Body of pancreas (tissue), 4 donors: ENCODE results near the gene CEMIP2.

ENCODE experiments used
- POLR2A ChIP-seq, 3 donors: fragments of 450-650 bp; IDR thresholded peaks; one replicate each; pipeline ENCODE4 v1.6.1; 2016; ENCODE audit warnings: antibody characterized with exemption in 3 of 3, mild to moderate bottlenecking in 2 of 3
- TF ChIP-seq, protein P1 (sequence below), 7 experiments: fragments of 450-650 bp in 4 of 7; fragments of 200-600 bp in 3 of 7; sonication (generic) in 3 of 7; IDR thresholded peaks; one replicate each; pipeline ENCODE4 v1.5.1; 2016 to 2019; ENCODE audit warnings: antibody characterized with exemption in 7 of 7

DNA sequence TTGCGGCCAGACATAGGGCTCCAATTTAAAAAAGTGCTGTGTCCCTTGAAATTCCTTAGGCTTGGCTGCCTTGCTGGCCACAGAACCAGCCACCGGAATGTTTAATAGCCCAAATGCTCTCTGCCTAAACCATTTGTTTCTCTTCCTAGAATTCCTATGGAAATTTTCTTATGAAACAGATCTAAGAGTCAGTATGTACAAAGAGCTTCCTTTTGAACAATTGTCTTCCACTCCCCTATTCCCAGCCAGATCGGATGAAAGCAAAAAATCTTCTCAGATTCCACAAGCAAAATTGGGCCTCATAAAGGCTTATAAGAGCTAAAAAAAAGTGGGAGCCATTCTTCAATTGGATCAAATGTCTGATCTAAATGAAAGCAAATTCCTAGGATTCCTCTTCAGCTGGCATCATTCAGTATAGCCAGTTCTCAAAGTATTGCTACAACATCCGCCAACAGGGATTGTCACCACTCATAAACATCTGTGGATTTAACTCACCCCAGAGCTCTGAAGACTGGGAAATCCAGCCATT, 104.3 kb downstream of the CEMIP2 start:
- TF ChIP-seq, protein P1, sequence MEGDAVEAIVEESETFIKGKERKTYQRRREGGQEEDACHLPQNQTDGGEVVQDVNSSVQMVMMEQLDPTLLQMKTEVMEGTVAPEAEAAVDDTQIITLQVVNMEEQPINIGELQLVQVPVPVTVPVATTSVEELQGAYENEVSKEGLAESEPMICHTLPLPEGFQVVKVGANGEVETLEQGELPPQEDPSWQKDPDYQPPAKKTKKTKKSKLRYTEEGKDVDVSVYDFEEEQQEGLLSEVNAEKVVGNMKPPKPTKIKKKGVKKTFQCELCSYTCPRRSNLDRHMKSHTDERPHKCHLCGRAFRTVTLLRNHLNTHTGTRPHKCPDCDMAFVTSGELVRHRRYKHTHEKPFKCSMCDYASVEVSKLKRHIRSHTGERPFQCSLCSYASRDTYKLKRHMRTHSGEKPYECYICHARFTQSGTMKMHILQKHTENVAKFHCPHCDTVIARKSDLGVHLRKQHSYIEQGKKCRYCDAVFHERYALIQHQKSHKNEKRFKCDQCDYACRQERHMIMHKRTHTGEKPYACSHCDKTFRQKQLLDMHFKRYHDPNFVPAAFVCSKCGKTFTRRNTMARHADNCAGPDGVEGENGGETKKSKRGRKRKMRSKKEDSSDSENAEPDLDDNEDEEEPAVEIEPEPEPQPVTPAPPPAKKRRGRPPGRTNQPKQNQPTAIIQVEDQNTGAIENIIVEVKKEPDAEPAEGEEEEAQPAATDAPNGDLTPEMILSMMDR (IDR thresholded peaks at IDR 0.05), result no peak
- no peak for TF ChIP-seq POLR2A (IDR thresholded peaks at IDR 0.05)
